Metanephros (tissue), 2 donors: ENCODE data around the gene GNL1. TPM values are rescaled to one million over a fixed set of nuclear protein-coding genes. Genes with fewer than 3 reads are reported as not detected.
A peak's percentile ranks its signal among the peaks of the same experiment; 100 is the strongest.

ENCODE experiments used
- small RNA-seq: library from RNA; depleted of rRNA; stranded (forward); fragments of <200 nt; gene quantifications from one replicate; pipeline ENCODE3, GENCODE V24; 2014; ENCODE audit warnings: low replicate concordance
- total RNA-seq: library from RNA; depleted of rRNA; stranded (reverse); fragments of >200 nt; gene quantifications from one replicate; pipeline ENCODE4 v1.2.3, GENCODE V29; 2014

The GNL1 gene
- 44.3 TPM for total RNA-seq

GRCh38 chr6:30556066-30556905 is at the start of gene GNL1:
GNL1 (minus strand) TSS chr6:30556489; CDS start chr6:30556203, 286 bp downstream.

GRCh38 chr6:30571075-30571761 is 14.9 kb upstream of the GNL1 start, which contains the start of gene ABCF1:
ABCF1 (plus strand) TSS chr6:30571442; CDS start chr6:30571488, 46 bp downstream.

GRCh38 chr6:30556906-30557682 is 805 bp upstream of the GNL1 start, which contains the start of gene PRR3:
PRR3 (plus strand) TSS chr6:30557295; CDS start chr6:30557345, 50 bp downstream.

Small RNA genes lying within 50 kb of the gene (small RNA-seq; reads per million reads assigned to genes)
- gene MIR877: 1.9 reads per million, percentile 89 among the genes with 10 or more reads in this experiment

Other genes with a start within 250 kb of the GNL1 start
- gene TRIM39, start 229.6 kb downstream of the GNL1 start, total RNA-seq: 10.0 TPM
- 27.1 TPM for gene RPP21, start 211.3 kb downstream of the GNL1 start, total RNA-seq
- gene HLA-E, start 67.0 kb downstream of the GNL1 start, total RNA-seq: 202 TPM
- 10.0 TPM for gene PRR3, start 806 bp upstream of the GNL1 start, total RNA-seq
- gene ABCF1, start 15.0 kb upstream of the GNL1 start, total RNA-seq: 35.4 TPM
- gene PPP1R10, start 60.8 kb upstream of the GNL1 start, total RNA-seq: 24.5 TPM
- gene MRPS18B, start 61.4 kb upstream of the GNL1 start, total RNA-seq: 58.0 TPM
- 21.1 TPM for gene ATAT1, start 70.4 kb upstream of the GNL1 start, total RNA-seq
- 14.3 TPM for gene C6orf136, start 90.6 kb upstream of the GNL1 start, total RNA-seq
- gene DHX16, start 116.5 kb upstream of the GNL1 start, total RNA-seq: 27.5 TPM
- gene PPP1R18, start 130.2 kb upstream of the GNL1 start, total RNA-seq: 30.1 TPM
- 7.1 TPM for gene NRM, start 134.5 kb upstream of the GNL1 start, total RNA-seq
- gene MDC1, start 160.8 kb upstream of the GNL1 start, total RNA-seq: 15.9 TPM
- 468 TPM for gene TUBB, start 163.9 kb upstream of the GNL1 start, total RNA-seq
- 60.8 TPM for gene FLOT1, start 186.2 kb upstream of the GNL1 start, total RNA-seq
- 13.2 TPM for gene IER3, start 188.1 kb upstream of the GNL1 start, total RNA-seq